GM19239 (cell line): ENCODE data around the gene SMG9.

Experiments
- DNase-seq: peaks from one replicate; pipeline ENCODE4 v3.0.0; 2011; ENCODE audit warnings: low spot score; ENCODE audit not compliant: insufficient read length
- FAIRE-seq: peaks from 2 replicates; lab custom pipeline; 2011; peaks lifted over from hg19 to GRCh38; lab: Jason Lieb, UNC

SMG9 gene

GRCh38 chr19:43760941-43761340 lies 6.2 kb upstream of the SMG9 start:
- DNase-seq (no peak), FAIRE-seq (no peak)

GRCh38 chr19:43759515-43759914 lies 4.8 kb upstream of the SMG9 start:
- DNase-seq: no peak
- peak; percentile 81 for FAIRE-seq

GRCh38 chr19:43755256-43755801 lies 567 bp upstream of the SMG9 start:
- FAIRE-seq (peak; percentile 94), DNase-seq (no peak)

- no peak for FAIRE-seq
- DNase-seq: no peak
Measured at GRCh38 chr19:43754253-43754502, 584 bp downstream of the SMG9 start.

GRCh38 chr19:43752287-43752875 lies 2.4 kb downstream of the SMG9 start:
- DNase-seq (no peak), FAIRE-seq (peak; percentile 49)

- FAIRE-seq: no peak
- no peak for DNase-seq
Measured at GRCh38 chr19:43751466-43752220, 3.1 kb downstream of the SMG9 start.

- no peak for DNase-seq
- no peak for FAIRE-seq
Measured at GRCh38 chr19:43749898-43750297, 4.9 kb downstream of the SMG9 start.

GRCh38 chr19:43749152-43749551 lies 5.6 kb downstream of the SMG9 start:
- FAIRE-seq (no peak), DNase-seq (no peak)

GRCh38 chr19:43748685-43749084 lies 6.1 kb downstream of the SMG9 start:
- FAIRE-seq: no peak
- no peak for DNase-seq

- FAIRE-seq: no peak
Measured at GRCh38 chr19:43748205-43748594, 6.6 kb downstream of the SMG9 start.

GRCh38 chr19:43747557-43748204 lies 7.1 kb downstream of the SMG9 start:
- FAIRE-seq: peak; percentile 56
- no peak for DNase-seq

More at GRCh38 chr19:43748205-43748594, 6.6 kb downstream of the SMG9 start:
- DNase-seq: no peak

- FAIRE-seq: no peak
- DNase-seq: no peak
Measured at GRCh38 chr19:43743059-43743458, 11.7 kb downstream of the SMG9 start.

GRCh38 chr19:43741075-43741825 lies 13.5 kb downstream of the SMG9 start:
- FAIRE-seq: no peak
- no peak for DNase-seq

GRCh38 chr19:43739439-43740235 lies 15.1 kb downstream of the SMG9 start:
- FAIRE-seq (no peak), DNase-seq (no peak)

- FAIRE-seq: no peak
- DNase-seq: no peak
Measured at GRCh38 chr19:43738780-43739211, 16.0 kb downstream of the SMG9 start.

GRCh38 chr19:43735957-43736356 lies 18.8 kb downstream of the SMG9 start:
- DNase-seq (no peak), FAIRE-seq (no peak)

- FAIRE-seq (no peak), DNase-seq (no peak)
Measured at GRCh38 chr19:43735013-43735412, 19.7 kb downstream of the SMG9 start.

GRCh38 chr19:43731846-43732245 lies 22.9 kb downstream of the SMG9 start:
- FAIRE-seq (no peak), DNase-seq (no peak)

- no peak for DNase-seq
- no peak for FAIRE-seq
Measured at GRCh38 chr19:43731346-43731745, 23.4 kb downstream of the SMG9 start.

GRCh38 chr19:43729919-43730318 lies 24.8 kb downstream of the SMG9 start:
- no peak for DNase-seq
- no peak for FAIRE-seq
